Stomach (tissue), 9 donors: ENCODE results near the gene CAMSAP2. TPM values are rescaled to one million over a fixed set of nuclear protein-coding genes. Genes with fewer than 3 reads are reported as not detected.

Experiments used
- DNase-seq, 2 donors: peaks; one replicate each; pipeline versions ENCODE4 v3.0.0 to v3.0.0-alpha.2; 2013 to 2019
- H3K27ac ChIP-seq, 5 donors: fragments of 200-600 bp in 4 of 5; sonication (generic) in 4 of 5; one replicate each; pipeline ENCODE4 v1.5.1; 2013 to 2019; ENCODE audit warnings: mild to moderate bottlenecking in 1 of 5, moderate library complexity in 1 of 5
- H3K27me3 ChIP-seq, 3 donors: fragments of 200-600 bp; sonication (generic); one replicate each; pipeline ENCODE4 v1.5.1; 2017 to 2019; ENCODE audit warnings: mixed run types in 1 of 3
- H3K36me3 ChIP-seq, 4 donors: fragments of 200-600 bp; sonication (generic); 1 replicate in 3 of 4; 2 replicates in 1 of 4; pipeline ENCODE4 v1.5.1; 2016 to 2019
- H3K4me1 ChIP-seq, 4 donors: fragments of 200-600 bp; sonication (generic); one replicate each; pipeline ENCODE4 v1.5.1; 2016 to 2019
- H3K4me3 ChIP-seq, 4 donors: fragments of 200-600 bp; sonication (generic) in 3 of 4; one replicate each; pipeline ENCODE4 v1.5.1; 2016 to 2019; ENCODE audit warnings: mild to moderate bottlenecking in 1 of 4
- H3K9me3 ChIP-seq, 4 donors: fragments of 200-600 bp; sonication (generic); one replicate each; pipeline ENCODE4 v1.5.1; 2016 to 2019
- CTCF ChIP-seq, 7 experiments: fragments of 450-650 bp in 4 of 7; fragments of 200-600 bp in 3 of 7; sonication (generic) in 3 of 7; IDR thresholded peaks; one replicate each; pipeline ENCODE4 v1.5.1; 2016 to 2019; ENCODE audit warnings: antibody characterized with exemption in 7 of 7, control low read depth in 2 of 7, mild to moderate bottlenecking in 1 of 7
- EP300 ChIP-seq: sonication (generic); formaldehyde crosslinking; IDR thresholded peaks from one replicate; pipeline ENCODE4 v1.6.1; 2017; ENCODE audit warnings: antibody characterized with exemption
- POLR2A ChIP-seq, 4 donors: fragments of 450-650 bp; IDR thresholded peaks; one replicate each; pipeline ENCODE4 v1.6.1; 2016; ENCODE audit warnings: antibody characterized with exemption in 4 of 4, control low read depth in 2 of 4, mild to moderate bottlenecking in 1 of 4, moderate library complexity in 1 of 4
- POLR2AphosphoS5 ChIP-seq, 3 donors: sonication (generic); formaldehyde crosslinking; IDR thresholded peaks; one replicate each; pipeline ENCODE4 v1.6.1; 2016; ENCODE audit warnings: antibody characterized with exemption in 3 of 3
- WGBS, 5 donors: extraction: QIAGEN DNeasy Blood & Tissue Kit in 3 of 5; methylation state at CpG; one replicate each; pipeline versions ENCODE4 v1.1.5 to v1.1.7; 2013 to 2018; 5-methylcytosine and 5-hydroxymethylcytosine counted together
- intact Hi-C: fragments of 100-400 bp; cut with DNase I; formaldehyde crosslinking; loops from one replicate; pipeline ENCODE4 v1.15.1; 2023; ENCODE audit warnings: low total_unique reads
- polyA plus RNA-seq, 3 donors: library from polyadenylated mRNA; stranded (reverse); fragments of 200-250 nt; gene quantifications; one replicate each; pipeline ENCODE4 v1.2.3, GENCODE V29; 2013
- total RNA-seq, 5 donors: library from RNA; depleted of rRNA; stranded (reverse); fragments of >200 nt; gene quantifications; one replicate each; pipeline versions ENCODE4 v1.1.0 to v1.2.3, GENCODE V29; 2014 to 2016
- donor health status: healthy with polysubstance abuse.
- donor health status: Bipolar disorder and iron deficiency.
- donor health status: healthy.

CAMSAP2 gene
- total and polyA plus RNA-seq, 8 donors = 4.5 to 35.4 (median 7.5) TPM

DNA sequence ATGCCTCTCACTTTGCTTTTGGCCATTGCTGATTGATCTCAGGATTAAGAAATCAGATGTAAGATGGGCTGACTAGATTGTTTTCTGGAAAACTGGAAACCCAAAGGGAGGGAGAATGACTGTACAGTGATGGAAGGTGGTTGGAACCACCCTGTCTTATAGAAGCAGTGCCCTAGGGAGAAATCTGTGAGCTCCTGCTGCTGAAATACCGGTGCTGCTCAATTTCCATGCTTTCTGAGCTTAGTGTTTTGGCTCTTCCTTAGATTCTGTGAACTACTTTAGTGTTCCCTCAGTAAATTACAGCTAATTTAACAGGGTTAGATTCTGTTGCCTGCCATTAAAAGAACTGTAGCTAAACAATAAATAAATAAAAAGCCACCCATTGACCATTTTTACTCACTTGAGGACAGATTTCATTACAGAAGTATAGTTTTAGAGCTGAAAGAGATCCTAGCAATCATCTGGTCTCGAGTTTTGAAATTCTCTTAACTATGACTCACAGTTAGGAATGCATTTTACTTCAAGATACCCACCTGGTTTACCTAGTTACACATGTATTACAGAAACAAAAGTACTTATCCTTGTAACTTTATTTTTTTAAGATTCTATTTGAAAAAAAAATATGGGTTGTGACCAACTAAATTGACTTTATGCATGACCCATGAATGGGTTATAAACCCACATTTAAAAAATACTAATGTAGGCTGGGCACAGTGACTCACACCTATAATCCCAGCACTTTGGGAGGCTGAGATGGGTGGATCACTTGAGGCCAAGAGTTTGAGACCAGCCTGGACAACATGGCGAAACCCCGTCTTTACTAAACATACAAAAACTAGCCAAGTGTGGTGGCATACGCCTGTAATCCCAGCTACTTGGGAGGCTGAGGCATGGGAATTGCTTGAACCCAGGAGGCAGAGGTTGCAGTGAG is 33.2 kb downstream of the CAMSAP2 start:
- TF ChIP-seq POLR2AphosphoS5 (IDR thresholded peaks at IDR 0.05) = no peak
- no peak overlapping the region for H3K4me3 ChIP-seq
- no peak for DNase-seq

GRCh38 chr1:200774311-200774710 is 35.6 kb downstream of the CAMSAP2 start:
- Histone ChIP-seq H3K4me1 (peaks cover 0 to 44% (median 13%) of the 10 kb centered on the region in 4 donors), H3K9me3 (no peaks in the 10 kb centered on the region), H3K36me3 (peaks cover 2 to 28% (median 16%) of the 10 kb centered on the region in 4 donors), H3K27ac (peak overlapping the region in 2 of 5 donors; percentile 29), H3K27me3 (no peaks in the 10 kb centered on the region), H3K4me3 (no peak overlapping the region)
- TF ChIP-seq EP300 (no peak), POLR2A (IDR thresholded peaks at IDR 0.05) (no peak), POLR2AphosphoS5 (IDR thresholded peaks at IDR 0.05) (no peak), CTCF (IDR thresholded peaks at IDR 0.05) (no peak)
- DNase-seq = no peak
- WGBS, 5 donors = 43 to 48% (median 47%) methylated on average over 2 of the region's 2 CpGs
- intact Hi-C loops = no loop called here

More for the DNA sequence above, 33.2 kb downstream of the CAMSAP2 start:
- H3K36me3 ChIP-seq = peaks cover 5 to 42% (median 29%) of the 10 kb centered on the region in 4 donors
- H3K27ac ChIP-seq = no peak overlapping the region
- H3K27me3 ChIP-seq = no peaks in the 10 kb centered on the region
- intact Hi-C loops = no loop called here
- H3K4me1 ChIP-seq = peaks cover 0 to 36% (median 13%) of the 10 kb centered on the region in 4 donors
- WGBS, 5 donors = 90 to 94% (median 93%) methylated on average over 5 of the region's 5 CpGs
- no peaks in the 10 kb centered on the region for H3K9me3 ChIP-seq

- Histone ChIP-seq H3K9me3 (no peaks in the 10 kb centered on the region), H3K27me3 (no peaks in the 10 kb centered on the region), H3K4me3 (no peak overlapping the region), H3K27ac (peak overlapping the region in 2 of 5 donors; percentile 29 to 45), H3K4me1 (peaks cover 0 to 49% (median 13%) of the 10 kb centered on the region in 4 donors), H3K36me3 (peaks cover 0 to 22% (median 10%) of the 10 kb centered on the region in 4 donors)
- intact Hi-C loops = no loop called here
- WGBS, 5 donors = 71 to 85% (median 79%) methylated on average over 2 of the region's 2 CpGs
- TF ChIP-seq CTCF (IDR thresholded peaks at IDR 0.05) (no peak), POLR2AphosphoS5 (IDR thresholded peaks at IDR 0.05) (no peak), EP300 (no peak), POLR2A (IDR thresholded peaks at IDR 0.05) (no peak)
- peak in 1 of 2 donors; percentile 9 for DNase-seq
These were observed 36.2 kb downstream of the CAMSAP2 start for GRCh38 chr1:200774735-200775444.

- H3K27ac ChIP-seq = peak overlapping the region in 1 of 5 donors; percentile 45
These were observed 37.2 kb downstream of the CAMSAP2 start for GRCh38 chr1:200775850-200776249.

More at GRCh38 chr1:200775850-200776249, 37.2 kb downstream of the CAMSAP2 start:
- Histone ChIP-seq H3K4me3 (no peak overlapping the region), H3K4me1 (peaks cover 0 to 58% (median 16%) of the 10 kb centered on the region in 4 donors), H3K36me3 (peaks cover 0 to 13% (median 5%) of the 10 kb centered on the region in 4 donors), H3K9me3 (no peaks in the 10 kb centered on the region), H3K27me3 (no peaks in the 10 kb centered on the region)
- TF ChIP-seq POLR2A (IDR thresholded peaks at IDR 0.05) = no peak
- no peak for TF ChIP-seq EP300
- TF ChIP-seq POLR2AphosphoS5 (IDR thresholded peaks at IDR 0.05) = no peak
- no peak for TF ChIP-seq CTCF (IDR thresholded peaks at IDR 0.05)
- no peak for DNase-seq
- intact Hi-C loops = no loop called here
